GM12865 (cell line): ENCODE measurements around the gene TRO.

Experiments used
- DNase-seq: peaks from one replicate; pipeline ENCODE4 v3.0.0; 2010; ENCODE audit warnings: low read depth
- H3K4me3 ChIP-seq: 2 replicates; pipeline ENCODE4 v1.5.1; 2011; ENCODE audit warnings: mild to moderate bottlenecking, low read depth, low read length, control low read depth
- TF ChIP-seq, protein P1 (sequence below): IDR thresholded peaks from 2 replicates; pipeline ENCODE4 v1.5.1; 2011; ENCODE audit warnings: low read length, control low read depth, low read depth, inconsistent platforms; ENCODE audit not compliant: insufficient read depth; ENCODE audit errors: missing control alignments

The TRO gene

DNA sequence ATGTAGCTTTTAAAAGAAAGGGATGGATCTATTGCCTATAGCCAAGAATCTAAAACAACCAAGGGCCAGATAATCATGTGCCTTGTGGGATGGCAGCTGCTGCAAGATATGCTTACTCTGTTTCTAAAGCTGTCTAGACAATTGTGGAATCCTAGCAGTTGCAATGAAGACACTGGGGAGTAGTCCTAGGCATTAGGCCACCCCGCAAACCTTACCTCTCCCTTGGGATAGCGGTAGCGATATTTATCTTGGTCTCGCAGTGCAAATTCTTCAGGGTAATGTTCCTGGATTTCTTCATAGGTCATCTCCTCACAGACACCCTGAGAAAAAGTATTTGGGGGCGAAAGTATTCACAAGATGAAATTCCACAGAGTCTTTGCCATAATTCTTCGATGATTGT is 24.6 kb downstream of the TRO start:
- TF ChIP-seq, protein P1, sequence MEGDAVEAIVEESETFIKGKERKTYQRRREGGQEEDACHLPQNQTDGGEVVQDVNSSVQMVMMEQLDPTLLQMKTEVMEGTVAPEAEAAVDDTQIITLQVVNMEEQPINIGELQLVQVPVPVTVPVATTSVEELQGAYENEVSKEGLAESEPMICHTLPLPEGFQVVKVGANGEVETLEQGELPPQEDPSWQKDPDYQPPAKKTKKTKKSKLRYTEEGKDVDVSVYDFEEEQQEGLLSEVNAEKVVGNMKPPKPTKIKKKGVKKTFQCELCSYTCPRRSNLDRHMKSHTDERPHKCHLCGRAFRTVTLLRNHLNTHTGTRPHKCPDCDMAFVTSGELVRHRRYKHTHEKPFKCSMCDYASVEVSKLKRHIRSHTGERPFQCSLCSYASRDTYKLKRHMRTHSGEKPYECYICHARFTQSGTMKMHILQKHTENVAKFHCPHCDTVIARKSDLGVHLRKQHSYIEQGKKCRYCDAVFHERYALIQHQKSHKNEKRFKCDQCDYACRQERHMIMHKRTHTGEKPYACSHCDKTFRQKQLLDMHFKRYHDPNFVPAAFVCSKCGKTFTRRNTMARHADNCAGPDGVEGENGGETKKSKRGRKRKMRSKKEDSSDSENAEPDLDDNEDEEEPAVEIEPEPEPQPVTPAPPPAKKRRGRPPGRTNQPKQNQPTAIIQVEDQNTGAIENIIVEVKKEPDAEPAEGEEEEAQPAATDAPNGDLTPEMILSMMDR = no peak
- DNase-seq = no peak
- no peak overlapping the region for H3K4me3 ChIP-seq

DNA sequence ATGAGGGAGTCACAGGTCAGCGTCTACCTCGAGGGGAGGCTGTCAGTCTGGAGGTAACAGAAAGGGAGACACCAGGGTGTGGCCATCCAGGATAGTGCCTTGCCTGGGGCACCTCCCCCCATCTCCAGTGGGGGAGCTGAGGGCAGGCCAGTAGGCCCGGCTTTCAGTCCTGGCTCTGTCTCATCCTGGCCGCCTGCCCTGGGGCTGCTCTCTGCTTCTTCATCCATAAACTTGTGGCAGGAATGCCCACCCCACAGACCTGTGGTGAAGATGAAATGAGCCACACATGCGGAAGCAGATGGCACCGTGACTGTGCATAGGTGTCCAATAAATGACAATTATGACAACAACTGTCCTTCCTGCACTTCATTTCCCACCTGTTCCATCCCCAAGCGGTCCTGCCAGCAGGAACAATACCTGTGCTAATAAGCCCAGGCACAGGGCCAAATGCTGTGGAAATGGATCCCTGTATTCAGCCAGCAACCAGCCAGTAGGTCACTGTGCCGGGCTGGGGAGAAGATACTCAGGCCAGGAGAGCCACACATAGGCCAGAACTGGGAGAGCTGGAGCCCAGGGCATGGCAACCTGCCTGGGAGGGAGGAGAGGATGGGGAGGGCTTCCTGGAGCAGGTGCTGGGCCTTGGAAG is 30.2 kb downstream of the TRO start:
- TF ChIP-seq, protein P1 = no peak
- no peak for DNase-seq
- H3K4me3 ChIP-seq = no peak overlapping the region

DNA sequence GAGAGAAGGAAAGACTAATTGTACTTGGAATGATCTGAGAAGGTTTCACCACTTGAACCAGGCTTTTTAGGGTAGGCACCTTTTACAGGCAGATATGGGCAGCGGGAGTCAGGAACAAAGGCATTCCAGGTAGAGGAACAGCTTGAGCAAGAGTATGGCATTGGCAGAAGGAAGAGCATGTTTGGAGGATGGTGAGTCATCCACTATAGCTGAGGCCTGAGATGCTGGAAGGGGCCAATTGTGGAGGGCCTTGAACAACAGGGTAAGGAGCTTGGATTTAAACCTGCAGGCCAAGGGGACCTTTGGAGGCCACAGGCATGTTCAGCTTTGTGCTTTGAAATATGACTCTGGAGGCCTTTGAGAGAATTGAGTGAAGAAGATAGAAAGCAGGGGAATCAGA is 41.1 kb downstream of the TRO start:
- DNase-seq = no peak
- TF ChIP-seq, protein P1 = no peak
- no peak overlapping the region for H3K4me3 ChIP-seq

DNA sequence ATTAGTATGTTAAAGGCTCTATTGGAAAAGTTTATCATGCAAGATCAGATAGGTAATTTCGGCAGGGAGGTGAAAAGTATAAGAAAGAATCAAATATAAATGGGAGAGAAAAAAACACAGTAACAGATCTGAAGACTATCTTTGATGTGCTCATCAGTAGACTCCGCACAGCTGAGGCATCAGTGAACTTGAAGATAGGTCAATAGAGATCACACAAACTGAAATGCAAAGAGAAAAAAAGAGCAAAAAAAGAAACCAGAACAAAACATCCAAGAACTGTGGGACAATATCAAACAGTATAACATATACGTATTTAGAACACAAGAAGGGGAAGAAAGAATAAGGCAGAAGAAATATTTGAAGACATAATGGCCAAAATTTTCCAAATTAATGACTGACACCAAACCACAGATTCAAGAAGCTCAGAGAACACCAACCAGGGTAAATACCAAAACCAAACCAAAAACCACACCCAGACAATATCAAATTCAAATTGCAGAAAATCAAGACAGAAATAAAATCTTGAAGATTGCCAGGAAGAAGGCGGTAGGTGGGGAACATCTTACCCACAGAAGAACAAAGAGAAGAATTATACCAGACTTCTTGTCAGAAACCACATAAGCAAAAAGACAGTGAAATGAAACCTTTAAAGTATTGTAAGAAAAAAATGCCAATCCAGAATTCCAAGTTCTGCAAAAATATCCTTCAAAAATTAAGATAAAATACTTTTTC is 44.3 kb downstream of the TRO start:
- TF ChIP-seq, protein P1 = no peak
- DNase-seq = no peak
- no peak overlapping the region for H3K4me3 ChIP-seq

DNA sequence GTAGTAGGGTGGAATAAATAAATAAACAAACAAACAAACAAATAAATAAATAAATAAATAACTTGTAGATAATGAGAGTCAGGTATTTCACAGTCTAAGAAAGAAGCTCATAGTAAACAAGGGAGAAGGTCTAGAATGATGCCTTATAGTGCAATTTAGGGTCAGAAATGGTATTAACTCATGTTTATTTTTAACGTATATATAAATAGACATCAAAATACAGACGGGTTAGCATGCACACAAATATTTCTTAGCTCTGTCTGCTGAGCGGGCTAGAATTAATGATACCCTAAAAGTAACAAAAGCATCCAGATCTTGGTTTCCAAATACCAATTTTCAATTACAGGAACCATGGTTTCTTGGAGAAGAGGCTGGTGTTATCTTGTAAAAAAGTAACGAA is 56.8 kb downstream of the TRO start:
- TF ChIP-seq, protein P1 = no peak
- DNase-seq = no peak
- H3K4me3 ChIP-seq = no peak overlapping the region

DNA sequence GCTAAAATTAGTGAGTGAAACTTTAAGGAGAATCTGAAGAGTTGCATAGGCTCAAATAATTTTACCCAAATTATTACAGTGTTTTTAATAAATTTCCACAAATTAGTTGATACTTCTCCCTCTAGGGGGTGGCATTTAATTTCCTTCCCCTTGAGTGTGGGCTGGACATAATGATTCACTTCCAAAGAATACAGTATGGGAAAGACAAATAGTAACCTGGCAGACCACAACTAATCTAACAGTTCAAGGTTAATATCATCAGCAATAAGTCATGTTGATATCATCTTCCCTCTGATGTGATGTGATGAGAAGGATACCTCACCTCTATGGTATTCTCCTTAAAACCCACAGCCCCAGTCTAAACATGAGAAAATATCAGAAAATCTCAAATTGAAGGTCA is 57.8 kb downstream of the TRO start:
- DNase-seq = no peak
- H3K4me3 ChIP-seq = no peak overlapping the region
- TF ChIP-seq, protein P1 = no peak
